CD14-positive monocyte (primary cell): Measurements from ENCODE around the gene ASH1L. TPM values are rescaled to one million over a fixed set of nuclear protein-coding genes. Genes with fewer than 3 reads are reported as not detected.
"Not testable (repeated sequence)": the region's sequence is repeated elsewhere in the genome, so short reads cannot be mapped to it uniquely, and the experiment has no call there.

Experiments used
- DNase-seq, 3 donors: peaks; one replicate each; pipeline ENCODE4 v3.0.0-alpha.2; 2011 to 2022
- H2AFZ ChIP-seq: 2 replicates; pipeline ENCODE4 v1.6.0; 2012; ENCODE audit warnings: mild to moderate bottlenecking, low read depth, low read length, inconsistent platforms; ENCODE audit not compliant: insufficient read depth, poor library complexity, severe bottlenecking
- H3K27ac ChIP-seq, 2 donors: 1 replicate in 1 of 2; 2 replicates in 1 of 2; pipeline ENCODE4 v1.5.1; 2012 to 2013; ENCODE audit warnings: low read length in 2 of 2, control low read depth in 1 of 2, inconsistent platforms in 1 of 2, low read depth in 1 of 2, mild to moderate bottlenecking in 1 of 2
- H3K27me3 ChIP-seq, 2 donors: one replicate each; pipeline versions ENCODE4 v1.6.0 to v1.6.1; 2011 to 2013; ENCODE audit warnings: low read length in 2 of 2; ENCODE audit not compliant: control insufficient read depth in 2 of 2, insufficient read depth in 2 of 2
- H3K36me3 ChIP-seq, 2 donors: replicated peaks in 1 of 2; 1 replicate in 1 of 2; 2 replicates in 1 of 2; pipeline versions ENCODE4 v1.5.1 to v1.6.1; 2012 to 2013; ENCODE audit warnings: low read length in 2 of 2, control low read depth in 1 of 2, inconsistent platforms in 1 of 2, mild to moderate bottlenecking in 1 of 2; ENCODE audit not compliant: insufficient read depth in 2 of 2, control insufficient read depth in 1 of 2
- H3K4me1 ChIP-seq, 2 donors: 1 replicate in 1 of 2; 2 replicates in 1 of 2; pipeline versions ENCODE4 v1.5.1 to v1.6.1; 2012 to 2013; ENCODE audit warnings: low read length in 2 of 2, control low read depth in 1 of 2, inconsistent platforms in 1 of 2, mild to moderate bottlenecking in 1 of 2, moderate library complexity in 1 of 2; ENCODE audit not compliant: insufficient read depth in 2 of 2, control insufficient read depth in 1 of 2
- H3K4me2 ChIP-seq: replicated peaks from 2 replicates; pipeline ENCODE3; 2012; ENCODE audit warnings: low read length, moderate library complexity, mild to moderate bottlenecking; ENCODE audit not compliant: poor library complexity, severe bottlenecking; ENCODE audit errors: extremely low read depth
- H3K4me3 ChIP-seq, 3 experiments: fragments of 200-600 bp in 1 of 3; sonication (generic) in 1 of 3; replicated peaks in 1 of 3; 1 replicate in 2 of 3; 2 replicates in 1 of 3; pipeline ENCODE4 v1.5.1; 2011 to 2013; ENCODE audit warnings: low read length in 3 of 3, mild to moderate bottlenecking in 3 of 3, control low read depth in 2 of 3, low read depth in 2 of 3, inconsistent platforms in 1 of 3, moderate library complexity in 1 of 3
- H3K79me2 ChIP-seq: 2 replicates; pipeline ENCODE4 v1.6.0; 2012; ENCODE audit warnings: mild to moderate bottlenecking, control low read depth, inconsistent platforms, low read length, moderate library complexity; ENCODE audit not compliant: insufficient read depth
- H3K9ac ChIP-seq: 2 replicates; pipeline ENCODE4 v1.6.0; 2017; ENCODE audit warnings: low read length, mild to moderate bottlenecking; ENCODE audit not compliant: insufficient read depth, poor library complexity, severe bottlenecking
- H3K9me3 ChIP-seq, 2 donors: replicated peaks in 1 of 2; 1 replicate in 1 of 2; 2 replicates in 1 of 2; pipeline versions ENCODE4 v1.5.1 to v1.6.1; 2012 to 2013; ENCODE audit warnings: low read length in 2 of 2, control low read depth in 1 of 2; ENCODE audit not compliant: control insufficient read depth in 1 of 2, insufficient read depth in 1 of 2
- H4K20me1 ChIP-seq: 2 replicates; pipeline ENCODE4 v1.6.0; 2012; ENCODE audit warnings: mild to moderate bottlenecking, low read length, control low read depth, moderate library complexity; ENCODE audit not compliant: insufficient read depth
- H3K27ac Mint-ChIP-seq, 7 donors: one replicate each; pipeline ENCODE4 v1.8.0; 2020; ENCODE audit warnings: mild to moderate bottlenecking in 7 of 7, mixed read lengths in 7 of 7, moderate library complexity in 6 of 7, inconsistent platforms in 2 of 7
- H3K27me3 Mint-ChIP-seq, 3 donors: one replicate each; pipeline ENCODE4 v1.8.0; 2021 to 2022; ENCODE audit warnings: low read depth in 3 of 3, mild to moderate bottlenecking in 3 of 3, mixed read lengths in 3 of 3, moderate library complexity in 3 of 3, inconsistent platforms in 1 of 3
- H3K36me3 Mint-ChIP-seq, 2 donors: one replicate each; pipeline ENCODE4 v1.8.0; 2020; ENCODE audit warnings: mixed read lengths in 2 of 2, inconsistent platforms in 1 of 2, mild to moderate bottlenecking in 1 of 2
- H3K4me1 Mint-ChIP-seq: one replicate; pipeline ENCODE4 v1.8.0; 2020; ENCODE audit warnings: mild to moderate bottlenecking, mixed read lengths
- H3K4me3 Mint-ChIP-seq, 2 donors: one replicate each; pipeline ENCODE4 v1.8.0; 2020; ENCODE audit warnings: mild to moderate bottlenecking in 2 of 2, mixed read lengths in 2 of 2, moderate library complexity in 1 of 2
- H3K9me3 Mint-ChIP-seq, 7 donors: one replicate each; pipeline ENCODE4 v1.8.0; 2020 to 2022; ENCODE audit warnings: mixed read lengths in 7 of 7, mild to moderate bottlenecking in 6 of 7, moderate library complexity in 6 of 7, inconsistent platforms in 2 of 7
- WGBS: methylation state at CpG from one replicate; pipeline ENCODE4 v1.1.5; 2013; ENCODE audit warnings: missing lambda C conversion rate; ENCODE audit not compliant: insufficient coverage; 5-methylcytosine and 5-hydroxymethylcytosine counted together
- intact Hi-C, 2 donors: fragments of 100-400 bp; cut with micrococcal nuclease; formaldehyde crosslinking; loops; one replicate each; pipeline versions ENCODE4 v1.15.0 to v1.15.1; 2023
- polyA plus RNA-seq, 3 donors: library from polyadenylated mRNA; depleted of rRNA in 1 of 3; unstranded in 2 of 3; stranded (reverse) in 1 of 3; fragments of 300-500 nt in 2 of 3; fragments of >200 nt in 1 of 3; fragmentation: Illumina TruSeq in 2 of 3; gene quantifications; 1 replicate in 2 of 3; 2 replicates in 1 of 3; pipeline ENCODE4 v1.2.3, GENCODE V29; 2012 to 2021
- TF ChIP-seq, protein P1 (sequence below): fragments of 200-600 bp; IDR thresholded peaks from one replicate; pipeline ENCODE4 v1.8.0; 2022; ENCODE audit warnings: antibody characterized with exemption, mild to moderate bottlenecking

Gene ASH1L
- polyA plus RNA-seq, 3 donors = 2.7 to 21.5 (median 5.6) TPM

- intact Hi-C loops = loop anchor here in 1 of 2 donors (10.0 kb wide), 1 partner anchor 86 kb away; no protein-coding TSS in a partner anchor
- H3K27me3 Mint-ChIP-seq = no peaks in the 10 kb centered on the region
- no peak overlapping the region for H3K9ac ChIP-seq
- no peaks in the 10 kb centered on the region for H3K9me3 ChIP-seq
- H3K4me1 ChIP-seq = peaks cover 0 to 9% of the 10 kb centered on the region in 2 donors
- H3K79me2 ChIP-seq = peaks cover 48% of the 10 kb centered on the region
- no CpG with 5 or more reads among the region's 4 CpGs for WGBS
- H3K27me3 ChIP-seq = no peaks in the 10 kb centered on the region
- H3K36me3 ChIP-seq = peaks cover 4 to 19% of the 10 kb centered on the region in 2 donors
- no peak for DNase-seq
- peak overlapping the region in 1 of 2 donors; percentile 58 for H3K27ac ChIP-seq
- H3K27ac Mint-ChIP-seq = peak overlapping the region in 2 of 7 donors; percentile 3 to 79
- H3K4me2 ChIP-seq = no peak overlapping the region
- H4K20me1 ChIP-seq = peaks cover 15% of the 10 kb centered on the region
- TF ChIP-seq, protein P1, sequence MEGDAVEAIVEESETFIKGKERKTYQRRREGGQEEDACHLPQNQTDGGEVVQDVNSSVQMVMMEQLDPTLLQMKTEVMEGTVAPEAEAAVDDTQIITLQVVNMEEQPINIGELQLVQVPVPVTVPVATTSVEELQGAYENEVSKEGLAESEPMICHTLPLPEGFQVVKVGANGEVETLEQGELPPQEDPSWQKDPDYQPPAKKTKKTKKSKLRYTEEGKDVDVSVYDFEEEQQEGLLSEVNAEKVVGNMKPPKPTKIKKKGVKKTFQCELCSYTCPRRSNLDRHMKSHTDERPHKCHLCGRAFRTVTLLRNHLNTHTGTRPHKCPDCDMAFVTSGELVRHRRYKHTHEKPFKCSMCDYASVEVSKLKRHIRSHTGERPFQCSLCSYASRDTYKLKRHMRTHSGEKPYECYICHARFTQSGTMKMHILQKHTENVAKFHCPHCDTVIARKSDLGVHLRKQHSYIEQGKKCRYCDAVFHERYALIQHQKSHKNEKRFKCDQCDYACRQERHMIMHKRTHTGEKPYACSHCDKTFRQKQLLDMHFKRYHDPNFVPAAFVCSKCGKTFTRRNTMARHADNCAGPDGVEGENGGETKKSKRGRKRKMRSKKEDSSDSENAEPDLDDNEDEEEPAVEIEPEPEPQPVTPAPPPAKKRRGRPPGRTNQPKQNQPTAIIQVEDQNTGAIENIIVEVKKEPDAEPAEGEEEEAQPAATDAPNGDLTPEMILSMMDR = no peak
- no peak overlapping the region for H3K4me3 Mint-ChIP-seq
- peaks cover 14% of the 10 kb centered on the region for H3K4me1 Mint-ChIP-seq
- H3K9me3 Mint-ChIP-seq = peaks cover 0 to 2% (median 0%) of the 10 kb centered on the region in 7 donors
- H3K36me3 Mint-ChIP-seq = peaks cover 12 to 19% of the 10 kb centered on the region in 2 donors
- H2AFZ ChIP-seq = no peak overlapping the region
- no peak overlapping the region for H3K4me3 ChIP-seq
Observed at GRCh38 chr1:155570593-155570990, 8.0 kb upstream of the ASH1L start.

DNA sequence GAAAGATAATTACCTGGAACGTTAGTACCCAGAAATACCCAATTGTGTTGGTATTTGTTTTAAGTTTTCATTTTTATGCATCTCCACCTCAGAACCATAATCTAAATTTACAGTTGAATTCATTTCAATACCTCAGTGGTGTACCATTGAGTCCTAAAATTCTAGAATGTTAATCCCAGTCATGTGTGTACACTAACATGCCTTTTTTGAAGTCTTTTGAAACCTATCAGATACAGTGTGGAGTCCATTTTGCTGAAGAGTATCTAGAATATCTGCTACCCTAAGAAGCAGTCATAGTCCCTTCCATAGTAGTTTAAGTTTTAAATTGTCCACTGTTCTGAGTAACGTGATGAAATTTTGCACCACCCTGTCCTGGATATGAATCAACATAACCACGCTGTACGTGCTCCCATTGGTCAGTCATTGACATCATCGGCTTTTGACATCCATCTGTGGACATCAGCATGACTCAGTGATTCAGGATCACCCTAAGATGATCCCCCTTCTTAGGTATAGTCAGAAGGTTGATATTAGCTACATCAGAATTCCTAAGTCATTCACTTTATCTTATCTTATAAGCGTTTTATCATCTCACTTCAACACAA, 7.5 kb upstream of the ASH1L start:
- H2AFZ ChIP-seq = no peak overlapping the region
- H3K4me1 ChIP-seq = peaks cover 0 to 11% of the 10 kb centered on the region in 2 donors
- no peaks in the 10 kb centered on the region for H3K27me3 ChIP-seq
- intact Hi-C loops = loop anchor here in 1 of 2 donors (10.0 kb wide), 1 partner anchor 85 kb away; no protein-coding TSS in a partner anchor
- Mint-ChIP-seq H3K4me1 (peaks cover 14% of the 10 kb centered on the region), H3K27me3 (no peaks in the 10 kb centered on the region), H3K27ac (peak overlapping the region in 3 of 7 donors; percentile 3 to 79 (median 13)), H3K36me3 (peaks cover 12 to 19% of the 10 kb centered on the region in 2 donors), H3K4me3 (no peak overlapping the region), H3K9me3 (peaks cover 0 to 2% (median 0%) of the 10 kb centered on the region in 7 donors)
- no CpG with 5 or more reads among the region's 6 CpGs for WGBS
- peaks cover 53% of the 10 kb centered on the region for H3K79me2 ChIP-seq
- no peaks in the 10 kb centered on the region for H3K9me3 ChIP-seq
- H3K27ac ChIP-seq = peak overlapping the region in 1 of 2 donors; percentile 58
- peaks cover 15% of the 10 kb centered on the region for H4K20me1 ChIP-seq
- peaks cover 4 to 19% of the 10 kb centered on the region in 2 donors for H3K36me3 ChIP-seq
- DNase-seq = peak; percentile 27 to 70 (median 41)
- H3K4me2 ChIP-seq = no peak overlapping the region
- no peak overlapping the region for H3K9ac ChIP-seq
- no peak overlapping the region for H3K4me3 ChIP-seq
- TF ChIP-seq, protein P1 = no peak

DNA sequence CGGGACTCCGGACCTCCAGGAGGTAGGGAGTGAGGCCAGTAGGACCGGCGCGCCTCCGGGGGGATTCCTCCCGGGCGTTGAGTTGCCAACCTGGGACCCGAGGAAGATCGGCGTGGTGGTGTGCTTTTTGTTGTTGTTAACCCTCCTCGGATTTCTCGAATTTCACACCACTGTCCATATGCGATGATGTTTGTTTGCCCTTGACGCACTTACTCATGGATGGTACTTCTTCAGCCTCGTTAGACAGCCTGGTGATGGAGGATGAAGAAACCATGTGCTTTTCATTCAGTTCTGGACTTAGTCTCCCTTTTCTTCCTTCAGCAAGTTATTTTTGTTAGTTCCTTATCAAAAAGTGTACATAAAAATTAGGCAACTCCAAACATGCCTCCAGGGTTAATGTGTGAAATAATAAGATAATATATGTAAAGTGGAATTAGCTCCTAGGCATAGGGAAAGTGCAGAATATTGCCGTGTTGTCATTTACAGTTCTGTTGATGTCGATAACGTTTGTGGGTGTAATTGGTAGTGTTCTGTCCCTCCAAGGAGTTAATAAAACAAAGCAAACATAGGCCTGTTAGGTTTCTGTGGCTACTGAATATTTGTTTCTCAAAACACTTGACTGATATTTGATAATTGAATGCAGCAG, 897 bp upstream of the ASH1L start:
- Histone ChIP-seq H3K79me2 (peaks cover 95% of the 10 kb centered on the region), H2AFZ (peak overlapping the region; percentile 89), H3K9ac (peak overlapping the region; percentile 96), H3K4me2 (peak overlapping the region; percentile 81), H3K4me1 (peaks cover 24 to 42% of the 10 kb centered on the region in 2 donors), H4K20me1 (peaks cover 29% of the 10 kb centered on the region), H3K4me3 (peak overlapping the region; percentile 73 to 95 (median 93)), H3K27ac (peak overlapping the region; percentile 96 to 98)
- H3K9me3 ChIP-seq, intact Hi-C loops, H3K36me3 Mint-ChIP-seq, H3K27me3 ChIP-seq, H3K9me3 Mint-ChIP-seq, H3K36me3 ChIP-seq, H3K27me3 Mint-ChIP-seq: not testable (repeated sequence)
- H3K4me3 Mint-ChIP-seq = peak overlapping the region; percentile 98
- WGBS = 0% methylated on average over 1 of the region's 19 CpGs
- H3K27ac Mint-ChIP-seq = peak overlapping the region; percentile 92 to 98 (median 96)
- peaks cover 39% of the 10 kb centered on the region for H3K4me1 Mint-ChIP-seq
- peak in 1 of 3 donors; percentile 17 for DNase-seq
